Mucosa of stomach (tissue), 1 donor: ENCODE measurements around the gene IQSEC3.

Experiments used
- H3K27me3 ChIP-seq: one replicate; pipeline ENCODE4 v1.7.0; 2013; ENCODE audit warnings: mild to moderate bottlenecking, low read length; ENCODE audit not compliant: control insufficient read depth, insufficient read depth
- H3K36me3 ChIP-seq: one replicate; pipeline ENCODE4 v1.7.0; 2013; ENCODE audit warnings: low read length; ENCODE audit not compliant: control insufficient read depth, insufficient read depth
- H3K4me1 ChIP-seq: one replicate; pipeline ENCODE4 v1.7.0; 2013; ENCODE audit warnings: mild to moderate bottlenecking, low read length; ENCODE audit not compliant: control insufficient read depth, insufficient read depth
- H3K4me3 ChIP-seq: one replicate; pipeline ENCODE4 v1.7.0; 2013; ENCODE audit warnings: low read length
- H3K9ac ChIP-seq: one replicate; pipeline ENCODE4 v1.7.0; 2013; ENCODE audit warnings: mild to moderate bottlenecking, low read length, moderate library complexity
- H3K9me3 ChIP-seq: one replicate; pipeline ENCODE4 v1.7.0; 2013; ENCODE audit warnings: mild to moderate bottlenecking, low read length, moderate library complexity; ENCODE audit not compliant: control insufficient read depth
- donor health status: Pancreatic carcinoma.

The IQSEC3 gene

DNA sequence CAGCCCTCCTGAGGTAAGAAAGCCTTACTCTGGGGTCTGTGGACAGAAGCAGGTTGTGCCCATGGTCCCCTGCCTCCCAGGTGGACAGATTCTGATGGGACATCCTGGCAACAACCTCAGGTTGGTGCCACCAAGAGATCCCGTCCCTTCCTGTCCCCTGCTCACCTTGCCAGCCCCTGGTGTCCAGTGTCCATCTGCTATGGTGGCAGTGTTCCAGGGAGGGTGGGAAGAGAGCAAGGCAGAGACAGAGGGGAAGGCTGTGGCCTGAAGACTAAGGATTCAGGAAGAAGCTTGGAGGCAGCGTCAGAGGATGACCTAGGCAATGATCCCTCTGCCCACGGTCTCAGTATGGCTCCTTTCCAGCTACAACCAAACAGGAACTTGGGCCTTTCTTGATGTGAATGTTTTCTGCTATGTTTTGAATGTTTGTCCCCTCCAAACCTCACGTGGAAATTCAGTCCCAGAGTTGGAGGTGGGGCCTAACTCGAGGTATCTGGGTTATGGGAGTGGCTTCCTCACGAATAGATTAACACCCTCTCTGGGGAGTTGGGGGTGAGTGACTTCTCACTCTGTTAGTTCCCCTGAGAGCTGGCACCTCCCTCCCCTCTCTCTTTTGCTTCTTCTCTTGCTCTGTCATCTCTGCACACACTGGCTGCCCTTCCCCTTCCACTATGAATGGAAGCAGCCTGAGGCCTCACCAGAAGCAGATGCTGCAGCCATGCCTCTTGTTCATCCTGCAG lies 26.9 kb downstream of the IQSEC3 start:
- H3K4me1 ChIP-seq = no peaks in the 10 kb centered on the region
- H3K4me3 ChIP-seq = no peak overlapping the region
- H3K9ac ChIP-seq = no peak overlapping the region
- no peaks in the 10 kb centered on the region for H3K9me3 ChIP-seq
- H3K27me3 ChIP-seq = peaks cover 8% of the 10 kb centered on the region
- no peaks in the 10 kb centered on the region for H3K36me3 ChIP-seq

- Histone ChIP-seq H3K4me3 (no peak overlapping the region), H3K9me3 (no peaks in the 10 kb centered on the region), H3K36me3 (no peaks in the 10 kb centered on the region), H3K4me1 (no peaks in the 10 kb centered on the region), H3K9ac (no peak overlapping the region), H3K27me3 (peaks cover 28% of the 10 kb centered on the region)
Measured at GRCh38 chr12:96543-96942, 30.0 kb downstream of the IQSEC3 start.

DNA sequence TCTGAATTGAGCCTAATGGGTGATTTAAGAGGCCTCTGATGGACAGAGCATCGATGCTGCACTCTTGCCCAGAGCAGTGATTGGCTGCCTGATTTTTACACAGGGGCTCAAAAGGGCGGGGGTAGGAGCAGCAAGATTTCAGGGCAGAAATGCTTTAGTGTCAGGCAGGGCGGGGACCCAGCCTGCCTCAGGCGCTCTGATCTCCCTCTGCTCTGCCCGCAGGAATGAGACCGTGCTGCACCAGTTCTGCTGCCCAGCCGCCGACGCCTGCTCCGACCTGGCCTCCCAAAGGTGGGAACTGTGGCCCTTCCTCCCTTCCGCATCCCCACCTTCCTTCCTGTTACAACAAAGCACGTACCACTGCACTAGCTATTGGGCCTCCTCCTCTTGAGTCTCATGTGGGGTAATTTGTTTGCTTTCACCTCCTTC lies 32.4 kb downstream of the IQSEC3 start:
- peaks cover 33% of the 10 kb centered on the region for H3K27me3 ChIP-seq
- no peak overlapping the region for H3K4me3 ChIP-seq
- no peak overlapping the region for H3K9ac ChIP-seq
- no peaks in the 10 kb centered on the region for H3K4me1 ChIP-seq
- H3K36me3 ChIP-seq = no peaks in the 10 kb centered on the region
- H3K9me3 ChIP-seq = no peaks in the 10 kb centered on the region

GRCh38 chr12:99605-100004 lies 33.0 kb downstream of the IQSEC3 start:
- Histone ChIP-seq H3K36me3 (no peaks in the 10 kb centered on the region), H3K9ac (no peak overlapping the region), H3K4me3 (no peak overlapping the region), H3K27me3 (peaks cover 38% of the 10 kb centered on the region), H3K4me1 (peaks cover 5% of the 10 kb centered on the region), H3K9me3 (no peaks in the 10 kb centered on the region)

DNA sequence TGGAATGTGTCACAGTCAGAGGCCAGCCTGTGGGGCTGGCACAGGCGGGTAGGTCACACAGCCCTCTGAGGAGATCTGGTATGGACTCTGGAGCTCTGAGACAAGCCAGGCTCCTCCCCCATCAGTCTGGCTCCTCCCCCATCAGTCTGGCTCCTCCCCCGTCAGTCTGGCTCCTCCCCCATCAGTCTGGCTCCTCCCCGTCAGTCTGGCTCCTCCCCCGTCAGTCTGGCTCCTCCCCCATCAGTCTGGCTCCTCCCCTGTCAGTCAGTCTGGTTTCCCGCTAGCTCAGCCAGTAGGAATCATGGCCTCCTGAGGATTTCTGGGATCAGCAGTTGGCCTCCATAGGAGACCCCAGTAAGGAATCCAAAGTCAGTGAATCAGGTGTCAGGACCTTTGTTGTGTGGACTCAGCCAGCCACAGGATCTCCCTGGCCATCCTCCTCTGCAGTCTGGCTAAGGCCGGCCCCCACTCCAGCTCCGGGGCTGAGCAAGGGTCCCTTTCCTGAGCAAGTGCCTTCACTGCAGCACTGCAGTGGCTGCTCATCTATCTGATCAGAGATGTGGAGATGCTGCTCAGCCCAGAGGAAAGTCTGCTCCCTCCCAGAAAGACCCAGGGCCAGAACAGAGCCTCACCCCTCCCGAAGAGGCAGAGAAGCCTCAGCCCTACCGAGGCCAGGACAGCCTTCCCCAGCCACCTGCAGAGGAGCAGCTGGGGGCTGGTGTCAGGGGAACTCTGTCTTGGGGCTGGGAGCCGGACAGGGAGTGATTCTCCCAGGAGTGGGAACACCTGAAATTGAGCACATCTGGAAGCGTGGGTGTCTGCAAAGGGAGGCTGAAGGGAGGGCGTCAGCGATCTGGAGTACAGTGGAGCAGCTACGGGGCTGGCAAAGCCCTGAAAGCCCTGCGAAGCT lies 35.7 kb downstream of the IQSEC3 start:
- H3K27me3 ChIP-seq = peaks cover 46% of the 10 kb centered on the region
- no peaks in the 10 kb centered on the region for H3K36me3 ChIP-seq
- peaks cover 11% of the 10 kb centered on the region for H3K4me1 ChIP-seq
- H3K9ac ChIP-seq = no peak overlapping the region
- H3K9me3 ChIP-seq = no peaks in the 10 kb centered on the region
- H3K4me3 ChIP-seq = no peak overlapping the region

DNA sequence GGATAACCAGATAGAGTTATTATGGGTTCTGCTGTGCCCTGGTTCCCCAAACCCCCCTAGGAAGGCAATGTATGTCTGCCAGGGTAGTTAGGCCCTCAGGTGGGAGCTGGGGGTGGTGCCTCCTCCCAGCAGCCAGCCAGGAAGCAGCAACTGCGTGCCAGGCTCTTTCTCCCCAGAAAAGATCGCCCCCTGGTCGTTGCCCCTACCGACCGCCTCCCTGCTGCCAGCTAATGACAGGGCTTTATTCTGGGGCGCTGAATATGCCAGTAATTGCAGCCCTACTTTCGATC lies 36.3 kb downstream of the IQSEC3 start:
- H3K4me1 ChIP-seq = peaks cover 13% of the 10 kb centered on the region
- no peak overlapping the region for H3K4me3 ChIP-seq
- H3K9me3 ChIP-seq = no peaks in the 10 kb centered on the region
- H3K36me3 ChIP-seq = no peaks in the 10 kb centered on the region
- peaks cover 44% of the 10 kb centered on the region for H3K27me3 ChIP-seq
- no peak overlapping the region for H3K9ac ChIP-seq

DNA sequence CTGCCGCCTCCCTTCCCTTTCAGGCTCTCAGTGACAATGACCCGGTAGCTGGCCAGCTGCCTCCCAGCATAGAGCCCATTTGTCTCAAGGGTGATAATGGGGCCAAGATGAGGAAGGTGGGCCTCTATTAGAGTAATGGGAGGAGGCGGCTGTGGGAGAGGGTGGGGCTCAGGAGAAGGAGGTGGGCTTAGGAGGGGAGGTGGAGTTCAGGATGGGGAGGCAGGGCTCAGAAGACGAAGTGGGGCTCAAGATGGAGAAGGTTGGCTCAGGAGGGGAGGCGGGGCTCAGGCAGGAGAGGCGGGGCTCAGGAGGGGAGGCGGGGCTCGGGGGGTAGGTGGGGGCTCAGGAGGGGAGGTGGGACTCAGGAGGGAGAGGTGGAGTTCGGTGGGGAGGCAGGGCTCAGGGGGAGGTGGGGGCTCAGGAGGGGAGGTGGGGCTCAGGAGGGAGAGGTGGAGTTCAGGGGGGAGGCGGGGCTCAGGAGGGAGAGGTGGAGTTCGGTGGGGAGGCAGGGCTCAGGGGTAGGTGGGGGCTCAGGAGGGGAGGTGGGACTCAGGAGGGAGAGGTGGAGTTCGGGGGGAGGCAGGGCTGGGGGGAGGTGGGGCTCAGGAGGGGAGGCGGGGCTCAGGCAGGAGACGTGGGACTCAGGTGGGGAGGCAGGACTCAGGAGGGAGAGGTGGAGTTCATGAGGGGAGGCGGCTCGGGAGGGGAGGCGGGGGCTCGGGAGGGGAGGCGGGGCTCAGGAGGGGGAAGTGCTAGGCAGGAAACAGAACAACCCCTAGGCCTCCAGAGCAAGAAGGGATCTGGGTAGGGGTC lies 36.8 kb downstream of the IQSEC3 start:
- no peaks in the 10 kb centered on the region for H3K9me3 ChIP-seq
- H3K27me3 ChIP-seq = peaks cover 38% of the 10 kb centered on the region
- H3K4me1 ChIP-seq = peaks cover 19% of the 10 kb centered on the region
- no peaks in the 10 kb centered on the region for H3K36me3 ChIP-seq
- H3K4me3 ChIP-seq = no peak overlapping the region
- no peak overlapping the region for H3K9ac ChIP-seq

- Histone ChIP-seq H3K4me3 (no peak overlapping the region), H3K9me3 (no peaks in the 10 kb centered on the region), H3K36me3 (no peaks in the 10 kb centered on the region), H3K9ac (no peak overlapping the region), H3K4me1 (peaks cover 25% of the 10 kb centered on the region), H3K27me3 (peaks cover 28% of the 10 kb centered on the region)
Measured at GRCh38 chr12:104551-105081, 38.0 kb downstream of the IQSEC3 start.

GRCh38 chr12:105696-106095 lies 39.1 kb downstream of the IQSEC3 start:
- H3K27me3 ChIP-seq = peaks cover 22% of the 10 kb centered on the region
- H3K4me3 ChIP-seq = no peak overlapping the region
- no peak overlapping the region for H3K9ac ChIP-seq
- H3K36me3 ChIP-seq = no peaks in the 10 kb centered on the region
- no peaks in the 10 kb centered on the region for H3K9me3 ChIP-seq
- peaks cover 25% of the 10 kb centered on the region for H3K4me1 ChIP-seq

DNA sequence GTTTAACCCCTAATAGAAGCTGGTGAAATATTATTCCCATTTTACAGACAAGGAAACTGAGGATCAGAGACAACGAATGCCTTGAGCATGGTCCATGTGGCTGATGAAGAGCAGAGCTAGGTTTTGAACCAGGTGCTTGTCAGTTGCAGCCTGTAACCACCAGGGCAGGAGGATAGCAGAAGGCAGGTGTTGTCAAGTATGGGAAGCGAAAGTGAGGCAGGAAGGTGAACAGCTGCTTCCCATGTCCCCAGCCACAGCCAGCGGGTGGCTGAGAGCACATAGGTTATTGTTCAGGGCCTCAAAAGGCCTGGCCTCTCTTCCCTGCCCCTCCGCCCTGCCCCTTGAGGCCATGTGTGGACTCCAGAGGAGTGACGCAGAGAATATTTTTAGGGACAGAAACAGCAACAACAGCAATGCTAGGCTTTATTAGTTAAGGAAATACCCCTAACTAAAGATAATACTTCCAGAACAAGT lies 39.6 kb downstream of the IQSEC3 start:
- Histone ChIP-seq H3K36me3 (no peaks in the 10 kb centered on the region), H3K4me3 (no peak overlapping the region), H3K27me3 (peaks cover 22% of the 10 kb centered on the region), H3K9me3 (no peaks in the 10 kb centered on the region), H3K9ac (no peak overlapping the region), H3K4me1 (peaks cover 25% of the 10 kb centered on the region)

DNA sequence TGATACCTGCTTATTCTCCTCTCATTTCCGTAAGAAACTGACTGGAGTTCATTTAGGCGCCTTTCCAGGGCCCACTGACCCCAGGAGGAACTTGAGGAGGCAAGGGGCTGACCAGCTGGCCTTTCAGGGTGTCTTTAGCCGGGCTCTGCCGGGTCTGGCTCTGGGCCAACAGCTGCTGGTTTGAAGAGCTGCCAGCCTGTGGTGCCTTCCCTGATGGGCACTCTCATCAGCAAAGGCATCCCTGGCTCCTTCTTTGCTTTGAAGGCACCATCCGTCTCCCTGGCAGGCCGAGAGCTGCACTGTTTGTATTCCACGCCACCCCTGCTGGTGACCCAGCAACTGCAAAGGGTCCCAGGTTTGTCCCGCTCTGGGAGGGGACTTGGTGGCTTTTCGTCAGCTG lies 42.0 kb downstream of the IQSEC3 start:
- peaks cover 25% of the 10 kb centered on the region for H3K4me1 ChIP-seq
- no peaks in the 10 kb centered on the region for H3K36me3 ChIP-seq
- H3K9ac ChIP-seq = no peak overlapping the region
- H3K27me3 ChIP-seq = peaks cover 17% of the 10 kb centered on the region
- no peak overlapping the region for H3K4me3 ChIP-seq
- H3K9me3 ChIP-seq = no peaks in the 10 kb centered on the region
